Liver (tissue), 3 donors: ENCODE measurements around the gene BCAS1.

ENCODE experiments used
- ATF3 ChIP-seq: IDR thresholded peaks from 2 replicates; pipeline ENCODE4 v1.6.1; 2016; ENCODE audit warnings: antibody characterized with exemption
- CTCF ChIP-seq: fragments of 150-350 bp; IDR thresholded peaks from 2 replicates; pipeline ENCODE4 v1.5.1; 2017; ENCODE audit warnings: improper control_type of control experiment, low read depth, low read length; ENCODE audit not compliant: missing input control
- MAX ChIP-seq: IDR thresholded peaks from 2 replicates; pipeline ENCODE4 v1.6.1; 2016; ENCODE audit warnings: antibody characterized with exemption
- NR2F2 ChIP-seq: IDR thresholded peaks from 2 replicates; pipeline ENCODE4 v1.6.1; 2016; ENCODE audit warnings: antibody characterized with exemption
- RAD21 ChIP-seq, 2 donors: IDR thresholded peaks; 2 replicates each; pipeline ENCODE4 v1.6.1; 2016; ENCODE audit warnings: antibody characterized with exemption in 2 of 2, mild to moderate bottlenecking in 2 of 2
- REST ChIP-seq: IDR thresholded peaks from 2 replicates; pipeline ENCODE4 v1.6.1; 2016; ENCODE audit warnings: antibody characterized with exemption, mild to moderate bottlenecking
- RXRA ChIP-seq, 2 donors: IDR thresholded peaks; 2 replicates each; pipeline ENCODE4 v1.6.1; 2017 to 2018; ENCODE audit warnings: antibody characterized with exemption in 2 of 2, mild to moderate bottlenecking in 1 of 2
- SP1 ChIP-seq: IDR thresholded peaks from 2 replicates; pipeline ENCODE4 v1.6.1; 2018; ENCODE audit warnings: antibody characterized with exemption, mild to moderate bottlenecking
- TAF1 ChIP-seq: conservative IDR thresholded peaks from 2 replicates; pipeline ENCODE4 v1.6.1; 2016; ENCODE audit warnings: antibody characterized with exemption, mild to moderate bottlenecking
- YY1 ChIP-seq: IDR thresholded peaks from 2 replicates; pipeline ENCODE4 v1.6.1; 2016; ENCODE audit warnings: antibody characterized with exemption, mild to moderate bottlenecking
- donor health status: healthy.
- donor health status: healthy.

GRCh38 chr20:53919886-53920285, 150.5 kb downstream of the BCAS1 start:
- TF ChIP-seq RAD21 (IDR thresholded peaks at IDR 0.05): no peak
- TF ChIP-seq CTCF: no peak
- TF ChIP-seq REST: no peak
- no peak for TF ChIP-seq MAX
- no peak for TF ChIP-seq TAF1
- no peak for TF ChIP-seq YY1
- no peak for TF ChIP-seq SP1
- no peak for TF ChIP-seq RXRA (IDR thresholded peaks at IDR 0.05)
- TF ChIP-seq ATF3: no peak
- TF ChIP-seq NR2F2: no peak
